DND-41 (cell line): ENCODE measurements around the gene AK8.

Source experiments
- ATAC-seq: fragments of 200-7000 bp; cut with Tn5 transposase; 3 replicates; pipeline ENCODE4 v1.9.1; 2021; ENCODE audit warnings: low read depth; ENCODE audit not compliant: insufficient read depth
- DNase-seq: peaks from one replicate; pipeline ENCODE4 v3.0.0-alpha.2; 2020
- H2AFZ ChIP-seq: 2 replicates; pipeline ENCODE4 v1.6.0; 2012; ENCODE audit warnings: low read depth, low read length
- H3K27ac ChIP-seq: 2 replicates; pipeline ENCODE4 v1.5.1; 2012; ENCODE audit warnings: low read length, inconsistent platforms
- H3K27me3 ChIP-seq: fragments of 200-600 bp; sonication (generic); 2 replicates; pipeline ENCODE4 v1.6.0; 2012; ENCODE audit warnings: low read length, mild to moderate bottlenecking, inconsistent platforms; ENCODE audit not compliant: insufficient read depth, poor library complexity
- H3K36me3 ChIP-seq: 2 replicates; pipeline ENCODE4 v1.5.1; 2012; ENCODE audit warnings: low read length, inconsistent platforms; ENCODE audit not compliant: insufficient read depth
- H3K4me1 ChIP-seq: 2 replicates; pipeline ENCODE4 v1.5.1; 2012; ENCODE audit warnings: mild to moderate bottlenecking, low read length; ENCODE audit not compliant: insufficient read depth
- H3K4me2 ChIP-seq: 2 replicates; pipeline ENCODE4 v1.6.0; 2012; ENCODE audit warnings: mild to moderate bottlenecking, moderate library complexity, low read length, inconsistent platforms; ENCODE audit not compliant: insufficient read depth
- H3K4me3 ChIP-seq, 2 experiments: fragments of 200-600 bp in 1 of 2; shearing (Covaris generic) in 1 of 2; 2 replicates each; pipeline ENCODE4 v1.5.1; 2012 to 2016; ENCODE audit warnings: inconsistent platforms in 2 of 2, low read length in 2 of 2, mild to moderate bottlenecking in 2 of 2, low read depth in 1 of 2, moderate library complexity in 1 of 2
- H3K79me2 ChIP-seq: 2 replicates; pipeline ENCODE4 v1.6.0; 2012; ENCODE audit warnings: low read length, inconsistent platforms; ENCODE audit not compliant: insufficient read depth
- H3K9ac ChIP-seq: 2 replicates; pipeline ENCODE4 v1.6.0; 2012; ENCODE audit warnings: low read depth, mild to moderate bottlenecking, inconsistent platforms, low read length, moderate library complexity
- H3K9me3 ChIP-seq: 2 replicates; pipeline ENCODE4 v1.5.1; 2012; ENCODE audit warnings: low read length, moderate library complexity, mild to moderate bottlenecking, inconsistent platforms; ENCODE audit not compliant: insufficient read depth, severe bottlenecking
- H4K20me1 ChIP-seq: 2 replicates; pipeline ENCODE4 v1.6.0; 2012; ENCODE audit warnings: low read length; ENCODE audit not compliant: insufficient read depth
- EZH2 ChIP-seq: IDR thresholded peaks from 3 replicates; pipeline ENCODE4 v1.6.1; 2012; ENCODE audit warnings: borderline replicate concordance, low read depth, mild to moderate bottlenecking, moderate library complexity, low read length, inconsistent platforms; ENCODE audit not compliant: severe bottlenecking
- TF ChIP-seq, protein P1 (sequence below): IDR thresholded peaks from 2 replicates; pipeline ENCODE4 v1.5.1; 2012; ENCODE audit warnings: borderline replicate concordance, low read length, moderate library complexity, mild to moderate bottlenecking; ENCODE audit not compliant: poor library complexity, severe bottlenecking; ENCODE audit errors: extremely low read depth

The AK8 gene

DNA sequence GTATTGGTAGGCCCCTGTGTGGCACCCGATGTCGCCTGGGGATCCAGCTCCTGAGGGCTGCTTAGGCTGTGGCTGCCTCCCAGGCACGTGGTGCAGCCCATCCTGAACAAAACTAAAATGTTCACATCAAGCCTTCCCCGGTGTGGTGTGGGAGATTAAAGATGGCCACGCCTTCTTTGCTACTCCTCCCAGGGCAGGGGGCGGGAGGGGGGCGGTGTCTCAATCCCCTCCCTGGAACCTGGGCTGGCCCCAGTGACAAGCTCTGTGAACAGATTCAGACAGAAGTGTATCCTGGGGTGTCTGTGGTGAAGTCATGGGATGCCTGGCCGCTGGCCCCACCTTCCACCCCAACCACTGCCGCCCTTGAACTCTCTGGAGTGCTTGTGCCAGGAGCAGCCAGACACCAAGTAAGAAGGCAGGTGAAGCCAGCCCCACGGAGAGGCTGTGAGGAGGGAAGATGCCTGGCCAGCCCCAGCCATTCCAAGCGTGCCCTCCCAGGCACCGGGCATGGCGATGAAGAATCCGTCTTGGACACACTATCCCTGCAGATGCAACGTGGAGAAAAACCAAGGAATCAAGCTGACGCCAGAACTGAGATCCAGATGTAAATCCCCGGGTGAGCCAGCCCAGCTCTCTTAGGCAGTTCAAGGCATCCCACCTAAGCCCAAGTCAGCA is 75.8 kb downstream of the AK8 start:
- Histone ChIP-seq H3K36me3 (no peaks in the 10 kb centered on the region), H3K4me3 (no peak overlapping the region), H3K4me1 (no peaks in the 10 kb centered on the region), H3K9ac (no peak overlapping the region), H3K9me3 (no peaks in the 10 kb centered on the region), H3K79me2 (no peaks in the 10 kb centered on the region), H3K27ac (no peak overlapping the region), H3K27me3 (no peaks in the 10 kb centered on the region), H4K20me1 (no peaks in the 10 kb centered on the region), H3K4me2 (no peak overlapping the region), H2AFZ (no peak overlapping the region)
- DNase-seq: peak; percentile 46
- TF ChIP-seq EZH2: no peak
- TF ChIP-seq, protein P1, sequence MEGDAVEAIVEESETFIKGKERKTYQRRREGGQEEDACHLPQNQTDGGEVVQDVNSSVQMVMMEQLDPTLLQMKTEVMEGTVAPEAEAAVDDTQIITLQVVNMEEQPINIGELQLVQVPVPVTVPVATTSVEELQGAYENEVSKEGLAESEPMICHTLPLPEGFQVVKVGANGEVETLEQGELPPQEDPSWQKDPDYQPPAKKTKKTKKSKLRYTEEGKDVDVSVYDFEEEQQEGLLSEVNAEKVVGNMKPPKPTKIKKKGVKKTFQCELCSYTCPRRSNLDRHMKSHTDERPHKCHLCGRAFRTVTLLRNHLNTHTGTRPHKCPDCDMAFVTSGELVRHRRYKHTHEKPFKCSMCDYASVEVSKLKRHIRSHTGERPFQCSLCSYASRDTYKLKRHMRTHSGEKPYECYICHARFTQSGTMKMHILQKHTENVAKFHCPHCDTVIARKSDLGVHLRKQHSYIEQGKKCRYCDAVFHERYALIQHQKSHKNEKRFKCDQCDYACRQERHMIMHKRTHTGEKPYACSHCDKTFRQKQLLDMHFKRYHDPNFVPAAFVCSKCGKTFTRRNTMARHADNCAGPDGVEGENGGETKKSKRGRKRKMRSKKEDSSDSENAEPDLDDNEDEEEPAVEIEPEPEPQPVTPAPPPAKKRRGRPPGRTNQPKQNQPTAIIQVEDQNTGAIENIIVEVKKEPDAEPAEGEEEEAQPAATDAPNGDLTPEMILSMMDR: no peak
- peak; percentile 52; the same call in 2 of the 3 replicates for ATAC-seq

DNA sequence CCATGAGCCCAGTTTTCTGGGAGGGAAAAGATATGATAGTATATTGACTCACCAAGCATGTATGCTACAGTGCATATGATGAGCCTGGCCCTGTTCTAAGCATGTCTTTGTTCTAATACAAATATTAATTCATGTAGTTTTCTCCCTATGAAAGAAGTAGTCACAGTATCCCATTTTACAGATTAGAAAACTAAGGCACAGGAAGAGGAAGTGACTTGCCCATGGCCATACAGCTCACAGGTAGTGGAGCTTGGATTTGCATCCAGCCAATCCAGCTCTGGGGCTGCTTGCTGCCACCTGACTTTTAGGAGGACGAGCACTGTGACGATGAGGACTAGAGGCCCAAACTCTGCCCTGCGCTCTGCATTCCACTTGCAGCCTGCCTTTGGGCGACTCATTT is 76.4 kb downstream of the AK8 start:
- Histone ChIP-seq H3K4me3 (no peak overlapping the region), H4K20me1 (no peaks in the 10 kb centered on the region), H3K9me3 (no peaks in the 10 kb centered on the region), H3K36me3 (no peaks in the 10 kb centered on the region), H2AFZ (no peak overlapping the region), H3K9ac (no peak overlapping the region), H3K79me2 (no peaks in the 10 kb centered on the region), H3K4me2 (no peak overlapping the region), H3K27ac (no peak overlapping the region), H3K27me3 (peaks cover 2% of the 10 kb centered on the region), H3K4me1 (no peaks in the 10 kb centered on the region)
- DNase-seq (no peak), ATAC-seq (no peak)
- TF ChIP-seq EZH2: no peak
- TF ChIP-seq, protein P1: no peak

DNA sequence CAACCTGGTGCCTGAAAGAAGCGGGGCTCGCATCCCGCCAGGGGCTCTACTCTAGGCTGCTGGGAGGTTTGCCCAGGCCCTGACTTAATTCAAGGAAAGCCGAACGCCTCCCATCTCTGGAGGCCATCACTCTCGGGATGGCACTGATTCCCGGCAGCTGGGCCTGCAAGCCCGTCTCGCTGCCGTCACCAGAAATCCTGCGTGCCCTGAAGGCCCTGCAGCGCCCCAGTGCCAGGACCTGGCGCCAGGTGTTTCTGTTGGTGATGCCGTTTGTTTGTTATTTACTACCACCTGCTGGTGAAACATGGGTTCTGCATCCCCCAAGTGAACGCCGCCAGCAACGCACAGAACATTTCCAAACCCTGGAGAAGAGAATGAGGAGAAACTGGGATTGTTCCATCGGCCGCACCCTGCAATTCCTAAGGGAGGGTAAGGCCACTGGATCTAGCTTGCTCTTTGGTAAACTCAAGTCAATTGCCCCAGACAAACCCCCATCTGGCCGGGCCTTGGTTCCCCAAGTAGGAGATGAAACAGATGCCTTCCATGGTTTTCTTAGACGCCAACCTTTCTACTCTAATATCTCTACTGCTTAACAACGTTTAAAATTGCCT is 77.9 kb downstream of the AK8 start:
- H3K27ac ChIP-seq: no peak overlapping the region
- no peaks in the 10 kb centered on the region for H3K9me3 ChIP-seq
- H4K20me1 ChIP-seq: no peaks in the 10 kb centered on the region
- H3K4me2 ChIP-seq: no peak overlapping the region
- H2AFZ ChIP-seq: no peak overlapping the region
- ATAC-seq (peak; percentile 80), DNase-seq (peak; percentile 65)
- peaks cover 2% of the 10 kb centered on the region for H3K27me3 ChIP-seq
- H3K36me3 ChIP-seq: no peaks in the 10 kb centered on the region
- no peaks in the 10 kb centered on the region for H3K79me2 ChIP-seq
- H3K4me3 ChIP-seq: no peak overlapping the region
- TF ChIP-seq, protein P1: peak; percentile 88
- no peak for TF ChIP-seq EZH2
- H3K9ac ChIP-seq: no peak overlapping the region
- no peaks in the 10 kb centered on the region for H3K4me1 ChIP-seq
